ENCODE data around the gene TBC1D1.

The TBC1D1 gene

DNA sequence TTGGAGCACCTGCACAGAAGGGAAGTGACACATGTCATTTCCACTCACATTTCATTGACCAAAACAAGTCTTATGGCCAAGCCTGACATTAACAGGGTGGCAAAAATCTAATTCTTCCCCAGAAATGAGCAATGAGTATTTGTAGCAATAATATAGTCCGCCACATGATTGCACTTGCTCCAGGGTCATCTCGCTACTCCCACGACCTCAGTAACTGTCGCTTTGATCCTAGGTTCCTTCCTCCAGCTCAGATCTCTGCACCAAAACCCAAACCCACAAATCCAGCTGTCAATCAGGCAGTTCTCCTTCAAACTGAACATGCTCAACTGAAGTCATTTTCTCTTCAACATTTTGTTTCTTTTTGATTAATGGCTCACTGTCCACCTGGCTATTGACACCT, 44.1 kb downstream of the TBC1D1 start:
- H3K4me3 ChIP-seq (replicated peaks; ENCODE audit: low read depth, low read length), result no peak overlapping the region
- TF ChIP-seq, protein P1, sequence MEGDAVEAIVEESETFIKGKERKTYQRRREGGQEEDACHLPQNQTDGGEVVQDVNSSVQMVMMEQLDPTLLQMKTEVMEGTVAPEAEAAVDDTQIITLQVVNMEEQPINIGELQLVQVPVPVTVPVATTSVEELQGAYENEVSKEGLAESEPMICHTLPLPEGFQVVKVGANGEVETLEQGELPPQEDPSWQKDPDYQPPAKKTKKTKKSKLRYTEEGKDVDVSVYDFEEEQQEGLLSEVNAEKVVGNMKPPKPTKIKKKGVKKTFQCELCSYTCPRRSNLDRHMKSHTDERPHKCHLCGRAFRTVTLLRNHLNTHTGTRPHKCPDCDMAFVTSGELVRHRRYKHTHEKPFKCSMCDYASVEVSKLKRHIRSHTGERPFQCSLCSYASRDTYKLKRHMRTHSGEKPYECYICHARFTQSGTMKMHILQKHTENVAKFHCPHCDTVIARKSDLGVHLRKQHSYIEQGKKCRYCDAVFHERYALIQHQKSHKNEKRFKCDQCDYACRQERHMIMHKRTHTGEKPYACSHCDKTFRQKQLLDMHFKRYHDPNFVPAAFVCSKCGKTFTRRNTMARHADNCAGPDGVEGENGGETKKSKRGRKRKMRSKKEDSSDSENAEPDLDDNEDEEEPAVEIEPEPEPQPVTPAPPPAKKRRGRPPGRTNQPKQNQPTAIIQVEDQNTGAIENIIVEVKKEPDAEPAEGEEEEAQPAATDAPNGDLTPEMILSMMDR (IDR thresholded peaks at IDR 0.05; ENCODE audit: low read depth, low read length, missing control alignments), result no peak
- no peak for DNase-seq (ENCODE audit: extremely low read depth, low read depth)

DNA sequence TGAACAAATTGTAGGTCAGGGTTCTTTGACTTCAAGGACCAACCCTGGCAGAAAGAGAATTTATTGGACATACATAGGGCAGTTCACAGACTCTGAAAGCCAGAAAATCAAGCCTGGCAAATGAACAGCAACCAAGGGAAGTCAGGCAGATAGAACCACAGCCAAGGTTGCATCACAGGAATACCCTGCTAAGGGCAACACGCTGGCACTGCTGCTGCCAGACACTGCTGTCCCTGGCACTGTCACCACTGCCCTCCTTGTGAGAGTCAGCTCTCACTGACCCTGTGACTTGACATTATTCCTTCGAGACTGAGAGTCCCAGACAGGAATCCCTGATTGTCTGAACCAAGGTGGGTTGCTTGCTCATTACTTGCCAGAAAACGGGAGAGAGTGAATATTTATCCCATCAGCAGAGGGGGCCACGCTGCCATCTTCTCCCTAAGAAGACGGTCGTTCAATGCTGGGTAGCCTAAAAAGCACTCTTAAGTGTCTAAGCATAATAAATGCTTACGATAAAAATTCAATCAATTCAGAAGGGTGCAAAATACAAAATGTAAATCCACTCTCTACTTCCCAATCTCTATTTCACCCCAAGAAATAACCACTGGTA, 46.1 kb downstream of the TBC1D1 start:
- DNase-seq (ENCODE audit: extremely low read depth, low read depth), result no peak
- TF ChIP-seq, protein P1 (IDR thresholded peaks at IDR 0.05; ENCODE audit: low read depth, low read length, missing control alignments), result no peak
- no peak overlapping the region for H3K4me3 ChIP-seq (replicated peaks; ENCODE audit: low read depth, low read length)

DNA sequence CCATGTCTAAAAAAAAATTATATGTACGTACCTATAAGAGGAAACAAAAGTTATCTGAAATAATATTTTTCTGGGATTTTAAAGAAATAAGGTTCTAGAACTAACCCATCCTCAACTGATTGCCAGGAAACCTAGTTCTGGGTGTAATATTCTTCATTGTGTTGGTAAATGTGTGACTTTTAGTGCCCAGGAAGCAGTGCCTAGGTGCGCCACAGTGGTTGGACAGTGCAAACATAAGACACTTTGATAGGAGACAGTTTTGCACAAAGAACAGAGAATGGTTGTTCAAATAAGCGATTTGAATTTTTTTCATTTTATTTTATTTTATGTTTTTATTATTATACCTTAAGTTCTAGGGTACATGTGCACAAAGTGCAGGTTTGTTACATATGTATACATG, 47.3 kb downstream of the TBC1D1 start:
- no peak for DNase-seq (ENCODE audit: extremely low read depth, low read depth)
- H3K4me3 ChIP-seq (replicated peaks; ENCODE audit: low read depth, low read length), result no peak overlapping the region
- TF ChIP-seq, protein P1 (IDR thresholded peaks at IDR 0.05; ENCODE audit: low read depth, low read length, missing control alignments), result no peak

DNA sequence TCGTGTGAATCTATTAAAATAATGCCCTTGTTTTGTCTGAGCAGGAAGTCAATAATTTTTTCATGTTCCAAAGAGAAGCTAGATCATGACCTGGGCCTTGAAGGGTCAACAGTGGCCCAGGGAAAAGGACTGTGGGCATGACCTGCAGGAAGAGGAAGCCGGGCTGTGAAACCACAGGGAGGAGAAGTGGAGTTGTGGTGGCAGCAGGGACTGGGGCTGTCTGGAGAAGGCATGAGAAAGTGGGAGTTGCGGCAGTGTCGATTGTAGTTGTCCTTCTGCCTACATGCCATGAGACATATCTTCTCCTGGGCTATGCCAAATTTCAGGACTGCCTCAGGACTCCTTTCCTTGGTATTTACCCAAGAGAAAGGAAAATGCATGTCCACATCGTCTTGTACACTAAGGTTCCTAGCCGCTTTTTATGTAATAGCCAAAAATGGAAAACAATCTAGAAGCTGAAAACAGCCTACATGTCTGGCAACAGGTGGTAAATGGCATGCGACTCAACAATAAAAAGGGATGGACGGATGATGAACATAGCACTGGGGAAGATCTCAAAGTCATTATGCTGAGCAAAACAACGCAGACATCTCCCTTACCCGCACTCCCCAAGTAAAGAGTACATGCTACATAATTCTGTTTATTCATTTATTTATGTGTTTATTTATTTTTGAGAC, 55.8 kb downstream of the TBC1D1 start:
- no peak overlapping the region for H3K4me3 ChIP-seq (replicated peaks; ENCODE audit: low read depth, low read length)
- no peak for DNase-seq (ENCODE audit: extremely low read depth, low read depth)
- TF ChIP-seq, protein P1 (IDR thresholded peaks at IDR 0.05; ENCODE audit: low read depth, low read length, missing control alignments), result no peak

DNA sequence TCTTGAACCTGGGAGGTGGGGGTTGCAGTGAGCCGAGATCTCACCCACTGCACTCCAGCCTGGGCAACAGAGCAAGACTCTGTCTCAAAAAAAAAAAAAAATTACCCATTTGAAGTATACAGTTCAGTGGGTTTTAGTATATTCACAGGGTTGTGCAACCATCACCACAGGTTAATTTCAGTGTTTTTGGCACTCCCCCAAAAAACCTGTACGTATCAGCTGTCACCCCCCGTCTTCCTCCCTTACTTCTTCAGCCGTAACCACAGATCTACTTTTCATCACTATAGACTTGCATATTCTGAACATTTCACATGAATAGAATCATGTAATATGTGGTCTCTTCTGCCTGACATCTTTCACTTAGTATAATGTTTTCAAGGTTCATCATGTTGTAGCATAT, 57.7 kb downstream of the TBC1D1 start:
- H3K4me3 ChIP-seq (replicated peaks; ENCODE audit: low read depth, low read length), result no peak overlapping the region
- TF ChIP-seq, protein P1 (IDR thresholded peaks at IDR 0.05; ENCODE audit: low read depth, low read length, missing control alignments), result no peak
- no peak for DNase-seq (ENCODE audit: extremely low read depth, low read depth)

DNA sequence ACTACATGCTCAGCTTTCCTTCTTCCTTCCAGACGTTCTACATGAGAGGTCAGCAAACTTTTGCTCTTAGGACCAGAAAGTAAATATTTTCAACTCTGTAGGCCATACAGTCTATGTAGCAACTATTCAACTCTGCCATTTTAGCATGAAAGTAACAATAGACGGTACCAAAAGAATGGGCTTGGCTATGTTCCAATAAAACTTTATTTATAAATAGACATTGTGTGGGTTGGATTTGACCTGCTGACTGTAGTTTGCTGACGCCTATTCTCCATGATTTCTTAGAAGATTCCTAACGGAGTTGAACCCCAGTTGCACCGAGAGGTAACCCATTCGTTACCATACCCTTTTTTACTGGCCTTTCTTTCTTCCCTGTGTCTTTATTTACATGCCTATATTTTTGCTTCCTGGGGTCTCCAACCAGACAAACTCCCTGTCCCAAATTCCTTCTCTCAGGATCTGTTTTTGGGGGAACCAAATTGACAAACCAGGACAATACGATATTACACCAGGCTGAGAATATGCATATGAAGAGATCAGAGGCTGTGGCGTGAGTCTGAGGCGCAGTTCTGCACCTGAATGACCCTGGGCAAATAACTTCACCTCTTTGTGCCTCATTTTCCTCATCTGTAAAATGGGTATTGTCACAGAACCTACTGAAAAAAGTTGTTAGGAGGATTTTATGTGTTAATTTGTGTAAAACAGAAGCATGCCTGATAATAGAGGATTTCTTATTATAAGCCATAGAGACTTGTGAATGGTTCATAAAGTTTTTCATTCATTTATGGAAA, 58.9 kb downstream of the TBC1D1 start:
- TF ChIP-seq, protein P1 (IDR thresholded peaks at IDR 0.05; ENCODE audit: low read depth, low read length, missing control alignments), result no peak
- no peak overlapping the region for H3K4me3 ChIP-seq (replicated peaks; ENCODE audit: low read depth, low read length)
- no peak for DNase-seq (ENCODE audit: extremely low read depth, low read depth)
